Left forelimb (tissue), 1 donor: ENCODE data around the gene KCNA5.

ENCODE experiments used
- DNase-seq: peaks from one replicate; pipeline ENCODE4 v3.0.0-alpha.2; 2018; ENCODE audit warnings: low spot score

Gene KCNA5

GRCh38 chr12:5027046-5027821 is 16.4 kb upstream of the KCNA5 start:
- DNase-seq, result no peak

DNA sequence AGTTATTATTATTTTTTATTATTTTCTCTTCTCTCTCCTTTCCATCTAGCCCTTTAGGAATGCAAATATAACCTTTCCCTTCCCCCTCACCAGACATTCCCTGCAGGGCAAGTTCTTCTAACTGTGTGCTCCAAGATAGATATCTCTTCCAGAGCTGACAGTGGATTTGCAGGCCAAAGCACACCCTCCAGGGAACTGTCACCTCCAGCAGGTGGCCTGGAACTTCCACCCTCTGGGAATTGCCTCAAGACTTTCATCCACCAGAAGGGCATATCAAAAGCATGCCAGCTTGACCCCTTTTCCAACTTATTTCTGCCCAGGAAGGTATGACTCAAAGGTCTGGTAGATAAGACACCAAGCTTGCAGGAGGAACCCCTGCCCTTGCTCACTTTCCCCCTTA is 13.6 kb upstream of the KCNA5 start:
- DNase-seq, result no peak

DNA sequence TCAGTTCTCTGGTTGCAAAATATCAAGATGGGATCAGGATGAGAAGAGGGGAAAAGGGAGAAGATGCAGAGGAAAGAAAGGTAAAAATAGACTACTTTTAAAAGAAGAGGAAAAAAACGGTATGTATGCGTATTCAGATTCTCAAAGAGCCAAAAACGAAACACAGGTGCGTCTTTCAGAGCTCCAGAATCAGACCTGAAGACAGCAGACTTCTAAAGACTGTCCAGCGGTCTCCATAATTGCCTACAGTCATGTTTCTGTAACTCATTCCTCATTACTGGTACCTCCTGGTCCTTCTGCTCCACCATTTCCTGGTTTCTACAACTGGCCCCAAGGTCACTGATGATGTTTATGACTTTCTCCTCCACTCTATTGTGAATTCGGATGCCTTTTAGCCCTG is 12.4 kb upstream of the KCNA5 start:
- DNase-seq, result no peak

- DNase-seq, result no peak
These were observed 11.7 kb upstream of the KCNA5 start for GRCh38 chr12:5031958-5032357.

GRCh38 chr12:5032821-5033220 is 10.9 kb upstream of the KCNA5 start:
- DNase-seq, result no peak

DNA sequence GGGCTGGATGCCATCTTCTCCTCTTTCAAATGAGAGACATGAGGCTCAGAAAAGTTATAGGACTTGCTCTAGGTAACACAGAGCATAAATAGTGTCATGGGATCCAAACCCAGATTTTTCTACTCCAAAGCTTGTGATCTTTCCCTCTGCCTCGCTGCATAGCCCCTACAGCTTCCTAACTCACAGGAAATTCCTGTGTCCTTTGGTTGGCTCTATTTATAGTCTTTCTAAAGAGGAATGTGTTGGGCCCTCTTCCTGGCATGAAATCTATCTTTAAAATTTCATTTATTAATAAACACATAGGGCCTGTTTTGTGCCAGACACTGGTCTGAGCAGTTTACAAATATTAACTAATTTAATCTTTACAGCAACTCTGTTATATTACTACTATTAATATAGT is 9.8 kb upstream of the KCNA5 start:
- no peak for DNase-seq

GRCh38 chr12:5034603-5035002 is 9.1 kb upstream of the KCNA5 start:
- DNase-seq, result no peak

- DNase-seq, result no peak
These were observed 8.1 kb upstream of the KCNA5 start for GRCh38 chr12:5035618-5036017.

- no peak for DNase-seq
These were observed 7.6 kb upstream of the KCNA5 start for GRCh38 chr12:5036031-5036430.

DNA sequence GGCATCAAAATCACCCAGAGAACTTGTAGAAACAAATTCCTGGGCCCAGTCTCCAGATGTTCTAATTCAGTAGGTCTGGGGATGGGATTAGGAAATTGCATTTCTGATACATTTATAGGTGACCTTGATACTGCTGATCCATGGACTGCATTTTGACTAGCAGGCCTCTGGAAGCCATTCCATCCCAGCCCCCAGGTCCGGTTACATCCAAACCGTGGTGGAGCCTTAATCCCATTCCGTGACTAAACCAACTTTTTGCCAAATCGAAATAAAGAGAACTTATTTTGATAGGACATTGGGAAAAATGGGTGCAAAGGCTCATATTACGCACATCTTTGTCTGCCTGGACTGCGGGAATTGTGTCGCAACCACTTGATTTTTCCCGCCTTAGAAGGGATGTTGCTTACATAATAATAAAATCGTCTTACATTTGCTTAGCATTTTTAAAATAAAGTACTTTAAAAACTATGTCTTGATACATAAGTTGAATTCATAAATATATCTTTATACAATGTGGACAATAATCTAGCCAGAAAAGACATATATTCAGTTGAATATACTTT is 5.8 kb upstream of the KCNA5 start:
- no peak for DNase-seq

DNA sequence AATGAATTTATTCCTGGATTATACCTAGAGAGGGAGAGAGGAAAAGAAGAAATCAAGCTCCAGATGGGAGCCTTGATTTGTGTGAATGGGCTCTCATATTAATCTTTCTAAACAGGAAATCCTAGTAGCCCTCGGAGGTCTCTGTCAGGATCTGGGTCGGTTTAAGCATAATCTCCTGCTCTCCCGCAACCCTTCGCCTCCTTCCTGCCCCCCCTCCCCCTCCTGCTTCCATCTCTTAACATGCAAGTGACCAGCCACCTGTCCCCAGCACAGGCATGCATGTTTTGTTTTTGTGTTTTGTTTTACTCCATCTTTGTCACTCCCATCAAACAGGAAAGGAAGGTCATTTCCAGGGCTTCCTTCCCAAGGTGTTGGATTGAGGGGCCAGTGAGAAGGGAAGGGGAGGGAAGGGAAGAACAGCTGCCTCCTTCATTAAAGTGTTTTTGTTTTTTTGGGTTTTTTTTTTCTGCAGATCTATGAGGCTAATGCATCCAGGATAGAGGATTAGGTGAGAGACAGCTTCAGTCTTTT is 4.8 kb upstream of the KCNA5 start:
- DNase-seq, result no peak

GRCh38 chr12:5039815-5040214 is 3.9 kb upstream of the KCNA5 start:
- no peak for DNase-seq

DNA sequence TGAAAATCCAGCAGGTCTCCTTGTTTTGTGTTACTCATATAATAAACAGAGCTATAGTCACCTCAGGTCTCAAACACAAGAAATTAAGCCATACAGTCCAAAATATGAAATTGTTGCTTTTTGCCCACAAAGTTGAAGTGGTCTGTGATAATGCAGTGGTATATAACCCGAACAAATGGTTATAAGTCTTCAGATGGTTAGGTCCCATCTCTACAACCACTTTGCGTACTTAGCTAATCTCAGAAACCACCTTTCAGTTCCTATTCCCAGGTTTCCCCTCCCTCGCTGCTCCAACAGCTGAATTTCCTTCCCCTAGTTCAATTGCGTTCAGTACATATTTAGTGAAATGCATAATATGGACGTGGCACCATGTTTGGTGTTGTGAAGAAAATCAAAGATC is 3.3 kb upstream of the KCNA5 start:
- DNase-seq, result no peak

DNA sequence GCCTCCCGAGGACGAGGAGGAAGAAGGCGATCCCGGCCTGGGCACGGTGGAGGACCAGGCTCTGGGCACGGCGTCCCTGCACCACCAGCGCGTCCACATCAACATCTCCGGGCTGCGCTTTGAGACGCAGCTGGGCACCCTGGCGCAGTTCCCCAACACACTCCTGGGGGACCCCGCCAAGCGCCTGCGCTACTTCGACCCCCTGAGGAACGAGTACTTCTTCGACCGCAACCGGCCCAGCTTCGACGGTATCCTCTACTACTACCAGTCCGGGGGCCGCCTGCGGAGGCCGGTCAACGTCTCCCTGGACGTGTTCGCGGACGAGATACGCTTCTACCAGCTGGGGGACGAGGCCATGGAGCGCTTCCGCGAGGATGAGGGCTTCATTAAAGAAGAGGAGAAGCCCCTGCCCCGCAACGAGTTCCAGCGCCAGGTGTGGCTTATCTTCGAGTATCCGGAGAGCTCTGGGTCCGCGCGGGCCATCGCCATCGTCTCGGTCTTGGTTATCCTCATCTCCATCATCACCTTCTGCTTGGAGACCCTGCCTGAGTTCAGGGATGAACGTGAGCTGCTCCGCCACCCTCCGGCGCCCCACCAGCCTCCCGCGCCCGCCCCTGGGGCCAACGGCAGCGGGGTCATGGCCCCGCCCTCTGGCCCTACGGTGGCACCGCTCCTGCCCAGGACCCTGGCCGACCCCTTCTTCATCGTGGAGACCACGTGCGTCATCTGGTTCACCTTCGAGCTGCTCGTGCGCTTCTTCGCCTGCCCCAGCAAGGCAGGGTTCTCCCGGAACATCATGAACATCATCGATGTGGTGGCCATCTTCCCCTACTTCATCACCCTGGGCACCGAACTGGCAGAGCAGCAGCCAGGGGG is 979 bp downstream of the KCNA5 start:
- no peak for DNase-seq

DNA sequence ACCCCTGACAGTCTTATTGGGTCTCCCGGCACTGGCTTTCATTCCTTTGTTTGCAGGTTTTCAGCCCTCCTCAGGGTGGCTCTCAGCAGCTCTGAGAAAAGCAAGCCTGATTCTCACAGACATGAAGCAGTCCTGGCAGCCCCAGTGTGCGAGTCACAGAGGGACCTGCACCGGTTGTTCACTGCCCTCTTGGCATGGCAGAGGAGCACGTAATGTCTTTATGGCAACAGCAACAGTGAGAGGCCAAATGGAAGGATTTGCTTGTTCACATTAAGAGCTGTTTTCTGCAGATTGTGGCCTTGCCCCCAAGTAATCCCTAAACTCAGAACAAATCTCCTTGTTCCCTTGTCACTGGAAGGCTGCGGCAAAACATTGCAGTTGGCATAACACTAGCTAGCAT is 3.4 kb downstream of the KCNA5 start:
- DNase-seq, result no peak

DNA sequence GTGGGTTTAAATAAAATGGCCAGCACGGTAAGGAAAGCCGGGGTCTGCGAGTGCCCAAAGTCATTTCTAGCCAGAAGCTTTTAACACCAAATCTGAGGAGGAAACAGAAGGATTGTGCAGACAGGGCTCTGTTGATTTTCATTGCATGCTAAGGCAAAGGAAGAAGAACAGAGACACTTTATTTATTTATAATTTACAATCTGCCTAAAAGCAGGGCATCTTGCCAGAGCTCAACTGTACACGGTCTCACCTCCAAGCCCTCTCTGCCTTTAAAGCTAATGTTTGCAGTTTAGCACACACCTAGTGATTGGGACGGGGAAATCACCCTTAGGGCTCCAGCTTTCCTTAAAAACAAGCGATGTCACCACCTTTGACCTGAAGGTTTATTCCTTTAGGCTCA is 4.0 kb downstream of the KCNA5 start:
- DNase-seq, result no peak

DNA sequence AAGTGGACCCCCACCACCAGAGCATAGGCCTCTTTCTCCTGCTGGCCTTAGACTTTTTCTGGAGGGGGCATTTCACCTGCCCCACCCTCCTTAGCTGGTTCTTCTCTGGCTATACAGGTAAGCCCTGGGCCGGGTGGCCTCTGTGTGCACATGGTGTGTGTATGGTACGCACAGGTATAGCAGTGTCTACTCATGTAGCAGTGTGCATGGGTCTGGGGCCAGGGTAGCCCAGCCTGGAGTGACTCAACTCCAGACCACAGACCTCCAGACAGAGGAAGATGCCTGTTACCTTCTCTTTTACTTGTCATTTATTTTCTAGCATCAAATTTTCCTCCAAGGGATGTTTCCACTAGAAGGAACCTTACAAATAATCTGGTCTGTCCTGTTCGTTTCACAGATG is 6.9 kb downstream of the KCNA5 start:
- no peak for DNase-seq

DNA sequence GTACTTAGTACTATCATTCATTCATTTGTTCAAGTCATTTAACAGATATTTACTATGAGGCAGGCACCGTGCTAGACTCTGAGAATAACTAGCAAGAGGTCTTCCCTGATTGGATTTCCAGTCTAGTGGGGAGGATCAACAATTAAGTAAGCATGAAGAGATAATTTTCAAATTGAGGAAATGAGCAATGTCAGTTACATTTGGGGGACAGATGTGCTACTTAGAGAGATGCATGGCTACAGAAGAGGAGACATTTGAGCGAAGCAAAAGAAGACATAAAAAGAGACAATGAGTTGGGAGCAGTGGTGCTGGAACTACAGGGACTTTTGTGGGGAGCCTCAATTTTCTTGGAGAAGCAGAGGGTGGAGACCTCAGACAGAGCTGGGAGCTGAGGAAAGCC is 7.7 kb downstream of the KCNA5 start:
- DNase-seq, result no peak

- DNase-seq, result no peak
These were observed 8.2 kb downstream of the KCNA5 start for GRCh38 chr12:5051913-5052312.

- DNase-seq, result no peak
These were observed 8.7 kb downstream of the KCNA5 start for GRCh38 chr12:5052348-5052747.

DNA sequence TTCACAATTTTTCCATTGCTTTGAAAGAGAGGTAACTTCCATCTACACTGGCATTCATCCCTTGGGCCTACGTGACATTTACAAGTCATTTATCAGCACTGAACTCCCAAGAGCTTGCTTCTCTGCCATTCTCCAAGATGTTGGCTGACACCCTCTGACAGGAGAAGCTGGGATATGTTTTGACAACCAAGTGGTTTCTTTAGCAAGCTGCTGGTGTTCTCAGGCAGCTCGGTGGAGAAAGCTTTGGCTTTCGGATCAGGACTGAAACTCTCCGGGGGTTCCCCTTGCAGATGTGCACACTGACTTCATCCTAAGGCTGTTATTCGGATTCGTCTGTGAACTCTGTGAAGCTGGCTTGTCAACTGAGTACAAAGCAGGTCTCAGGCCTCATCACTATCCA is 15.7 kb downstream of the KCNA5 start:
- no peak for DNase-seq

DNA sequence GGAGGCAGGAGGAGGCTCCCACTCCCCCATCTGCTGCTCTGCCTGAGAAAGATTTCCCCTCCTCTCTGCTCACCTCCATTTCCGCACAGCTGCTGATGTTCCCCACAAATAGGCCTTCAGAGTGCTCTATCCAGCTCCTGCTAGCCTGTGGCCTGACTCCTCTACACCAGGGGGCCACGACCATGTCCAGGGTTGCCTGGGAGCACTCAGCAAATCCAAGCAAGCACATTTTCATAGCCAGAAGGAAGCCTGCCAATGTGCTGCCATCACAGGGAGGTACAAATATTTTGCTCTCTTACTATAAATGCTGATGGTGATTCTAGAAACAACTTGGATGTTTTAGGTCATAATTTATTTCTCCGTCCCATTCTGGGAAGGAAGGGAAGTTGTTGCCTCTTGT is 17.3 kb downstream of the KCNA5 start:
- DNase-seq, result no peak

- DNase-seq, result no peak
These were observed 19.5 kb downstream of the KCNA5 start for GRCh38 chr12:5063149-5063548.
